ENCODE data around the gene CEP41.

The CEP41 gene

GRCh38 chr7:130366564-130366963 lies 74.3 kb downstream of the CEP41 start:
- DNase-seq, result peak; percentile 14

DNA sequence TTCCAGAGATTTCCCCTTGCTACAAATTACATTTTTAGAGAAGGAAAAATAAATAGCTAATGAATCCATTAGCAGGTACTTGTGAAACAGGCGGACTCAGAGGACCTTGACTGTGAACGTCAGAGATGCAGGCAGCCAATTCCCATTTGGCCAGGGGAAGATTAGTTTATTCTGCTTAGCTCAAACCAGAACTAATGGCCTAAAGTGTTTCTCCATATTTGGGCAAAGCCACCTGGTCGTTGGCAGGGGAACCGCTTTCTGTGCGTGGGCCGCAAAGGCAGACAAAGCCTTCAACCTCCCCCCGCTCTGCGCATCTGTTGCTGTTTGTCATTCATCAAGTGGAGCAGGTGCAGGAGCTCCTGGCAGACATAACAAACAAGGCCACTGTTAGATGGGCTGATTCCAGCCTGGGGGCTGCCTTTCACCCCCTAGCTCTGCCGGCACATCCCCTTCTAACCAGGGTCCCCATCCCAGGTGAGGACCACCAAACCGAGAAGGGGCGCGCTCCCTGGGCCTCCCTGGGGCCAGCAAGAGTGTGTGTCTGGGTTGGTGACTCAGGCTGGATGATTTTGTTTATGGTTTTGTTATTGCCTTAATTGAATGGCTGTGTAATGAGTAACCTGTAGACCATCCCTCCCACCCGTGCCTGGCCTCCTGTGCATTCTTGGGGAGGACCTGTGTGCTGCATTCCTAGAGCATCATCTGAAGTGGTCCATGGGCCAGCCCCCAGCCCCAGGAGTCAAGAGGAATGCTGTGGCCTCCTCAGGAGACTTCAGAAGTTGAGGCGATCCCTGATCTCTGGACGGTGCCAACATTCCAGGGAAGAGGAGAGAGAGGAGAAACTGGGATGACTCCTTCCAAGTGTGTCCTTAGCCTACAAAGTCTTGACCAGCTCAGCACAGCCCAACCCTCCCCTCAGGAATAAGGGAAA lies 75.0 kb downstream of the CEP41 start:
- DNase-seq, result peak; percentile 99

- peak; percentile 66 for DNase-seq
Observed at GRCh38 chr7:130365088-130365487, 75.7 kb downstream of the CEP41 start.

- DNase-seq, result peak; percentile 68
Observed at GRCh38 chr7:130364451-130364850, 76.4 kb downstream of the CEP41 start.

- no peak for DNase-seq
Observed at GRCh38 chr7:130363026-130363847, 77.6 kb downstream of the CEP41 start.

DNA sequence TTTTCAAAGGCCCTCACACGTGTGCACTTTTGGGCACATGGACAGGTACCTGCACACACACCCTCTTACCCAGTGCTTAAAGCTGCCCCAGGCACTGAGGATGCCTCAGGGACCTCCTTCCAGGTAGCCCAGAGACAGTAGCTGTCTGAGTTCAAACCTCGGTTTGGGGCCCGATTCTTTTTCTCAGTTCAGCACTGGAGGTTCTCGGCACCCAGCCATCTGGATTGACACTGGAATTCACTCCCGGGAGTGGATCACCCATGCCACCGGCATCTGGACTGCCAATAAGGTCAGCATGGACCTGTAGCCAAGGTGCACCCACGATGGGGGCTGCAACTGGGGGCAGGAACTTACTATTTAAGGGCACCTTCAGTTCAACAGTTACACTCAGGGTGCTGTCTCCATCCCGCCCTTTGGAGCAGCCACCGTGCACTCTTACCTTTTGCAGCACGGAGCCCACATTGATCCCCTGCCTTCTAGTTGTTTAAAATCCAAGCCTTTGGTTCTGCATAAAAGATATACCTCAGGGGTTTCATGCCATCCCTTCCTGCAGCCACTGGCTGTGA lies 78.5 kb downstream of the CEP41 start:
- DNase-seq, result no peak

- no peak for DNase-seq
Observed at GRCh38 chr7:130361681-130362080, 79.1 kb downstream of the CEP41 start.

GRCh38 chr7:130360518-130360917 lies 80.3 kb downstream of the CEP41 start:
- no peak for DNase-seq

DNA sequence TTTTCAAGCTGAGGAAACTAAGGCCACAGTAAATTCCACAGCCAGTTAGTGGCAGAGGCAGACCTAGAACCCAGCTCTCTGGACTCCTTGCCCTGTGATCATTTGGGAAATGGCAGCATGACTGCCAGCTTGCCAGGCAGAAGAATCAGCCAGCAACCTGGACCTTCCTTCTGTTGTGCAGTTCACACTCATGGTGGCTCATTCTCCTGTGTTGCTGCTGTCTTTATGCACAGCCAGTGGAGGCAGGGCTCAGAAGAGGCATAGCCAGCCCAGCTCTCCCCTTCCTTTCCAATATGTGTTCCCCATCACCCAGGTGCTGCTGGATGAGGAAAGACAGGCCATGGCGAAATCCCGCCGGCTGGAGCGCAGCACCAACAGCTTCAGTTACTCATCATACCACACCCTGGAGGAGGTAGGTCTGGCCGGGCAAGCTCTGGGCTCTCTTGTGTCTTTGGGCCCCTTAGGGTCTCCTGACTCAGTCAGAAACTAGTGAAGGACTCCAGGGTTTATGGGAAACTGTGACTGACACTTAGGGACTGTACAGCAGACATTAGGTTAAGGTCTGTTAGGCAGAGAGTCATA lies 81.4 kb downstream of the CEP41 start:
- DNase-seq, result no peak

- no peak for DNase-seq
Observed at GRCh38 chr7:130358471-130358870, 82.3 kb downstream of the CEP41 start.

- no peak for DNase-seq
Observed at GRCh38 chr7:130356876-130357611, 83.8 kb downstream of the CEP41 start.

DNA sequence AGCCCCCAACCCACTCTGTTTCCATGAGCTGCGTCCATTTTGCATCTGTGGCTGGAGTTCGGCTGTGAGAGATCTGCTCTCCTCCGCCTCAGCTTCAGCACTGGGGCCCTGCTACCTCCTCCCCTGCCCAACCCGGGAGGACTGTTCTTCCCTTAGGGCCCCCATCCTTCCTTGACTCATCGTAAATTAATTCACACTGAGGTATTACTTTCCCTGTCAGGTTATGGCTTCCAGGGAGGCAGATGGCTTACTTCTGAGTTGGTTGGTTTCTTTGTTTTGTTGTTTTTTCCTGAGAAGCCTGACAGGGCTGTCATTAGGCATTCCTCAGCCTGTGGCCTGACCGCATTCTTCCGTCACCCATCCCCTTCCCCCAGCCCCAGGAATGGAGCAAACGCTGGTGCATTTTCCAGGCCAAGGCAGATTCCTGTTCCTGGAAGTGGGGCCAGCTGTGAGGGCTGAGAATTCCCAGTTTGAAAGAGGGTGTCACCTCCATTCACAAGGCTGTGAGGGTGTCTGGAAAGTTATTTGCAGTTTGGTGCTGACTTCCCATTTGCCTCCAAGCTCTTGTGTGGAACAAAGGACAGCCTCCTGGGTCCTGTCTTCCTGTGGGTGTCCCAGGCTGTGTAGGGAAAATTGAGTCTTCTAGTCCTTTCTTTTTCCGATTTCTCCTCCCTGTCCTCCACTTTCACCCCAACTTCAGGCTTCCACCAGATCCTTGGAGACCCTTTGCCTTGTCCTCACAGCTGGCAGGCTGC lies 84.5 kb downstream of the CEP41 start:
- DNase-seq, result no peak

DNA sequence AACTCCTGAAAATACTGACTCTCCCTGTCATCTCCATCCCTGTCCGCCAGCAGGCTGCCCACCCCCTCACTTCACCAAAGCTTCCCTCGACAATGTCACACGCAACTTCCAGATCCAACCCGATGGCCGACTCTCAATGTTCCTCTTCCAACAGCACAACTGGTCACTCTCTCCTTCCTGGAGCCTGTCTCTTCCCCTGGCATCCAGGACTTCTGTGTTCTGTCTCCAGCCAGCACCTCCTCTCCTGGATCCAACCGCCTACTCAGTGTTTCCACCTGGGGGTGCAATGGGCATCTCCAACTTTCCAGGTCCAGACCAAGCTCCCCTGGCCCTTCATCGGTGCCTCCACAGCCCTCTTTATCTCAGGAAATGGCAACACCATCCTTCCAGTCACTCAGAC lies 87.6 kb downstream of the CEP41 start:
- peak; percentile 50 for DNase-seq

- peak; percentile 84 for DNase-seq
Observed at GRCh38 chr7:130352194-130353074, 88.4 kb downstream of the CEP41 start.

DNA sequence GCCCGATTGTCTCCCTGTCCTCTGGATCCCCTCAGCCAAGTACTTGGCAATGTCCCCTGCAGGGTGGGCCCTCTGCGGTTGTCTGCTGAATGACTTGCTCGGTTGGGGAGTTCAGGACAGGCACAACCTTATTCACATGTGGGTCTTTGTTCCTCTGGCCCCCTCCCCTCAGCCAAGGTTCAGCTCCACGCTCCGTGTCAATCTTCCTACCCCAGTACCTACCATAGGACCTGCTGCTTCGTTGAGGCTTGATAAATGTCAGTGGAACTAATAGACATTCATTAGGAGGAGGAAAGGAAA lies 89.1 kb downstream of the CEP41 start:
- DNase-seq, result no peak

DNA sequence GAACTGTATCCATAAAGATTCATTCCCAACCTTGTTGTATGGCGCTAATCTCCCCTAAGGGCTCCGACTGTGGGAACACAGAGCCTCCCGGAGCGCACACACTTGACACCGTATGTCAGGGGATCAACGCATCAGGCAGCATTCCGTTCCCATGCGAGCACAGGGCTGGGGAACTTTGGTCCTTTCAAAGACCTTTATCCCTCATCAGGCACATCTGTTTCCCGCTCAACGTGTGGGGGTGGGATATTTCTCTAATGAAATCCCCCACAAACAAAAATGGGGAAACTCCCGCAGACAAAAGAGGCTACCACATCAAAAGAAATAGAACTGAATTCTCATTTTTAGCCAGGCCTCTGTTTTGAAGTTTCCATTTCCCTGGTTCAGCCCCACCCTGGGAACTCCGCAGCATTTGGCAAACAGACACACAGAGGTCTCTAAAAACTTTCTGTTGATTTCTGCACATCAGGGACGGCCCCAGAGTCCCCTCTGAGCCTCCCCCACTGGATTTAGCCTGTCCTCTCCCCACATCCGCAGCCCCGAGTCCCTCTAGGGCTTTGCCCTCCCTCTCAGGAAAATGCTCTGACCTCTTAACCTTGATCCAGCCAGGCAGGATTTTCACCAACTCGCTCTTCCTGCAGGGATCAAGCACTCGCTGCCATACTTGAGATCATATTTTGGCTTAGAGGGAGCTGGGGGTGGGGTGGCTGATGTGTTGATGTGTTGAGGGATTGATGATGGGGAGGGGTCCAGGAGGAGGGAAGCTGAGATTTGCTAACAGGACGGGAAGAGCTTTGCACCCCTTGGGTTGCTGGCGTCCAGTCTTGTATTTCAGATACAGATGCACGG lies 89.6 kb downstream of the CEP41 start:
- peak; percentile 18 for DNase-seq

DNA sequence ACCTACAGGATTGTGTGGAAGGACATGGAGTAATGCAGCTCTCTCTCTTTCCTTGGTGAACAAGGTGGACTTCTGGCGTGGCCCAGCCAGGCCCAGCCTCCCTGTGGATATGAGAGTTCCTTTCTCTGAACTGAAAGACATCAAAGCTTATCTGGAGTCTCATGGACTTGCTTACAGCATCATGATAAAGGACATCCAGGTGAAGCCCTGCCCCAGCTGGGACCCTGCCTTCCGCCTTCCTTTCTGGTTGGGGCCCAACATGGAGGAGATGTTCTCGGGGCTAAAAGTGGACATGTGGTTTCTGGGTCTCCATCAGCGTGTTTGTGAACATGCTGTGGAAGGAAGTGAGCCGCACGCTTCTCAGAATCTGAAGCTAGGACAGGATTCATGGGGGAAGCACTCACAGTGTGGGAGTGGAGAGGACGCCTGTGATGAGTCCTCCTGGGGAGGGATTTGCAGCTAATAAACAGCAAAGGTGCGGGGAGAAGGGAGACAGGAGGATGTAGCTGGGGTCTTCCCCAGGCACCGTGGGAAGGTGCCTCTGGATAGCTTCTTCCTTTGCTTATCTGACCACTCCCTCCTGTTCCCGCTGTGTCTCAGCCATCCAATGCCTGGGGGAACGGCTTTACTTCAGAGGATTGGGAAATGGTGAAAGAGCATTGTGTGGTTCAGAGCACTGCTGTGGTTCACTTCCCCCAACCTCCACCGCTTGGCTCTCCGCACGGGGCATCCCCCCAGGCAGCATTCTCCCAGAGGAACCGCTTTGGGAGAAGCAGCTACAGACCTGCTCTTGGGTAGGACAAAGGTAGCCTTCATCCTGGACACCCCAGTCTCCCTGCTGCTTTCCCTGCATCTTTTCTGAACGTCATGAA lies 90.7 kb downstream of the CEP41 start:
- peak; percentile 35 for DNase-seq

GRCh38 chr7:130346941-130347340 lies 93.9 kb downstream of the CEP41 start:
- no peak for DNase-seq

Measured in NCI-H146 (cell line).